Measurements from ENCODE around the gene UBE2I.

GRCh38 chr16:1276580-1276878 lies 32.9 kb upstream of the UBE2I start:
- TF ChIP-seq CTCF (IDR thresholded peaks at IDR 0.05 in 4 of 5, conservative IDR thresholded peaks at IDR 0.05 in 1 of 5) (no peak), POLR2A (IDR thresholded peaks at IDR 0.05) (no peak)
